H1 (cell line): ENCODE measurements around the gene SNAPC2. TPM values are rescaled to one million over a fixed set of nuclear protein-coding genes. Genes with fewer than 3 reads are reported as not detected.

Experiments
- CTCF ChIA-PET: fragments of 300-600 bp; sonication (Branson Sonifier 250); formaldehyde crosslinking; loops from one replicate; lab custom pipeline; 2021; ENCODE audit not compliant: partially characterized antibody; lab: Charles Lee
- POLR2A ChIA-PET: fragments of 300-600 bp; sonication (Branson Sonifier 250); formaldehyde crosslinking; loops from one replicate; lab custom pipeline; 2021; ENCODE audit warnings: inconsistent platforms; ENCODE audit not compliant: partially characterized antibody; lab: Charles Lee
- DNase-seq, 2 experiments: peaks; one replicate each; pipeline versions ENCODE4 v3.0.0 to v3.0.0-alpha.2; 2010 to 2022; ENCODE audit warnings: low spot score in 2 of 2, low read depth in 1 of 2, mixed read lengths in 1 of 2
- FAIRE-seq: peaks from 2 replicates; lab custom pipeline; 2011; peaks lifted over from hg19 to GRCh38; lab: Jason Lieb, UNC
- H2AFZ ChIP-seq: 2 replicates; pipeline ENCODE4 v1.8.1; 2012; ENCODE audit warnings: low read length, inconsistent platforms
- H2AK5ac ChIP-seq: 2 replicates; pipeline ENCODE4 v1.6.1; 2013; ENCODE audit warnings: low read depth, low read length
- H2BK120ac ChIP-seq: replicated peaks from 2 replicates; pipeline ENCODE3; 2013; ENCODE audit warnings: low read depth, low read length, inconsistent platforms
- H2BK12ac ChIP-seq: 2 replicates; pipeline ENCODE4 v1.6.1; 2013; ENCODE audit warnings: low read depth, low read length
- H2BK15ac ChIP-seq: 2 replicates; pipeline ENCODE4 v1.6.1; 2013; ENCODE audit warnings: low read length
- H2BK20ac ChIP-seq: 2 replicates; pipeline ENCODE4 v1.6.1; 2013; ENCODE audit warnings: low read length
- H2BK5ac ChIP-seq: 2 replicates; pipeline ENCODE4 v1.6.1; 2013; ENCODE audit warnings: low read depth, low read length
- H3K14ac ChIP-seq: 2 replicates; pipeline ENCODE4 v1.6.1; 2013; ENCODE audit warnings: inconsistent platforms; ENCODE audit not compliant: insufficient read length
- H3K18ac ChIP-seq: 2 replicates; pipeline ENCODE4 v1.6.1; 2013; ENCODE audit warnings: low read length; ENCODE audit errors: extremely low read depth
- H3K23ac ChIP-seq: 2 replicates; pipeline ENCODE4 v1.6.1; 2013; ENCODE audit warnings: inconsistent platforms; ENCODE audit not compliant: insufficient read length
- H3K23me2 ChIP-seq: 2 replicates; pipeline ENCODE4 v1.6.1; 2013; ENCODE audit warnings: low read depth, low read length
- H3K27ac ChIP-seq: 2 replicates; pipeline ENCODE4 v1.6.1; 2011; ENCODE audit warnings: low read depth, low read length, inconsistent platforms
- H3K27me3 ChIP-seq, 4 experiments: replicated peaks in 1 of 4; 1 replicate in 1 of 4; 2 replicates in 3 of 4; pipeline versions ENCODE4 v1.6.1 to v1.8.1; 2011 to 2013; ENCODE audit warnings: low read length in 3 of 4, mild to moderate bottlenecking in 3 of 4, inconsistent platforms in 2 of 4, mixed read lengths in 2 of 4, moderate library complexity in 1 of 4; ENCODE audit not compliant: control insufficient read depth in 3 of 4, insufficient read depth in 3 of 4; ENCODE audit errors: extremely low read depth in 1 of 4
- H3K36me3 ChIP-seq, 4 experiments: 2 replicates each; pipeline versions ENCODE4 v1.6.1 to v1.8.1; 2011 to 2013; ENCODE audit warnings: mild to moderate bottlenecking in 4 of 4, low read length in 3 of 4, moderate library complexity in 2 of 4, control low read depth in 1 of 4, inconsistent platforms in 1 of 4; ENCODE audit not compliant: insufficient read depth in 4 of 4, control insufficient read depth in 2 of 4
- H3K4ac ChIP-seq: replicated peaks from 2 replicates; pipeline ENCODE3; 2013; ENCODE audit warnings: low read length, low read depth, mixed read lengths, inconsistent platforms; ENCODE audit not compliant: insufficient read length
- H3K4me1 ChIP-seq, 4 experiments: replicated peaks in 1 of 4; 1 replicate in 1 of 4; 2 replicates in 3 of 4; pipeline versions ENCODE4 v1.6.1 to v1.8.1; 2011 to 2013; ENCODE audit warnings: low read length in 3 of 4, inconsistent platforms in 2 of 4, mixed read lengths in 1 of 4; ENCODE audit not compliant: insufficient read depth in 4 of 4, control insufficient read depth in 3 of 4
- H3K4me2 ChIP-seq, 2 experiments: 2 replicates each; pipeline versions ENCODE4 v1.6.1 to v1.8.1; 2011 to 2013; ENCODE audit warnings: low read depth in 2 of 2, low read length in 2 of 2, control low read depth in 1 of 2, inconsistent platforms in 1 of 2, mild to moderate bottlenecking in 1 of 2; ENCODE audit not compliant: insufficient read depth in 1 of 2
- H3K4me3 ChIP-seq, 4 experiments: fragments of 200-600, 300-600 bp in 1 of 4; sonication (generic), shearing (Covaris generic), sonication (Bioruptor Twin) in 1 of 4; 2 replicates each; pipeline versions ENCODE4 v1.5.1 to v1.8.1; 2011 to 2016; ENCODE audit warnings: low read length in 4 of 4, low read depth in 3 of 4, control low read depth in 2 of 4, inconsistent platforms in 2 of 4, mild to moderate bottlenecking in 2 of 4, mixed read lengths in 1 of 4, moderate library complexity in 1 of 4; ENCODE audit not compliant: insufficient read depth in 2 of 4; ENCODE audit errors: extremely low read depth in 1 of 4
- H3K56ac ChIP-seq: replicated peaks from 2 replicates; pipeline ENCODE3; 2013; ENCODE audit warnings: low read depth, mild to moderate bottlenecking, mixed read lengths, low read length, inconsistent platforms; ENCODE audit not compliant: insufficient read length
- H3K79me1 ChIP-seq: 2 replicates; pipeline ENCODE4 v1.6.1; 2013; ENCODE audit warnings: low read depth, low read length, control low read depth
- H3K79me2 ChIP-seq, 2 experiments: 2 replicates each; pipeline versions ENCODE4 v1.6.1 to v1.8.1; 2012 to 2013; ENCODE audit warnings: low read length in 2 of 2, mild to moderate bottlenecking in 2 of 2, inconsistent platforms in 1 of 2; ENCODE audit not compliant: insufficient read depth in 2 of 2, control insufficient read depth in 1 of 2
- H3K9ac ChIP-seq, 4 experiments: replicated peaks in 1 of 4; 1 replicate in 1 of 4; 2 replicates in 3 of 4; pipeline versions ENCODE4 v1.6.1 to v1.8.1; 2011 to 2013; ENCODE audit warnings: low read depth in 3 of 4, low read length in 3 of 4, control low read depth in 2 of 4, mild to moderate bottlenecking in 2 of 4, moderate library complexity in 2 of 4, inconsistent platforms in 1 of 4; ENCODE audit errors: extremely low read depth in 1 of 4
- H3K9me3 ChIP-seq, 2 experiments: 2 replicates each; pipeline versions ENCODE4 v1.6.1 to v1.8.1; 2012 to 2013; ENCODE audit warnings: mild to moderate bottlenecking in 2 of 2, moderate library complexity in 2 of 2, control low read depth in 1 of 2, inconsistent platforms in 1 of 2, low read depth in 1 of 2, low read length in 1 of 2, mixed read lengths in 1 of 2; ENCODE audit not compliant: insufficient read depth in 2 of 2
- H4K20me1 ChIP-seq, 2 experiments: replicated peaks in 1 of 2; 2 replicates each; pipeline versions ENCODE3 to v1.8.1; 2011 to 2013; ENCODE audit warnings: inconsistent platforms in 2 of 2, low read length in 2 of 2, mild to moderate bottlenecking in 1 of 2; ENCODE audit not compliant: insufficient read depth in 2 of 2, control insufficient read depth in 1 of 2
- H4K5ac ChIP-seq: 2 replicates; pipeline ENCODE4 v1.6.1; 2013; ENCODE audit warnings: low read length, low read depth, mixed read lengths, inconsistent platforms; ENCODE audit not compliant: insufficient read length
- H4K8ac ChIP-seq: 2 replicates; pipeline ENCODE4 v1.8.0; 2013; ENCODE audit warnings: mild to moderate bottlenecking, moderate library complexity, low read length, inconsistent platforms; ENCODE audit not compliant: insufficient read depth; ENCODE audit errors: extremely low read depth
- H4K91ac ChIP-seq: replicated peaks from 2 replicates; pipeline ENCODE3; 2013; ENCODE audit warnings: low read length, mixed read lengths, inconsistent platforms; ENCODE audit not compliant: insufficient read length
- BACH1 ChIP-seq: IDR thresholded peaks from 2 replicates; pipeline ENCODE4 v1.6.1; 2012; ENCODE audit warnings: low read length, improper control_type of control experiment
- CEBPB ChIP-seq: IDR thresholded peaks from 2 replicates; pipeline ENCODE4 v1.6.1; 2012; ENCODE audit warnings: low read depth, low read length
- HDAC6 ChIP-seq: IDR thresholded peaks from one replicate; pipeline ENCODE4 v1.7.1; 2012; ENCODE audit warnings: low read depth, mild to moderate bottlenecking, inconsistent platforms, low read length, moderate library complexity
- NRF1 ChIP-seq: IDR thresholded peaks from 2 replicates; pipeline ENCODE4 v1.6.1; 2011; ENCODE audit warnings: mild to moderate bottlenecking, low read depth, low read length, improper control_type of control experiment
- POLR2A ChIP-seq, 2 experiments: IDR thresholded peaks; 1 replicate in 1 of 2; 2 replicates in 1 of 2; pipeline ENCODE4 v1.6.1; 2011; ENCODE audit warnings: low read depth in 2 of 2, low read length in 2 of 2, mild to moderate bottlenecking in 2 of 2; ENCODE audit errors: control extremely low read depth in 1 of 2
- RBBP5 ChIP-seq: IDR thresholded peaks from 2 replicates; pipeline ENCODE4 v1.7.1; 2012; ENCODE audit warnings: low read depth, mild to moderate bottlenecking, inconsistent platforms, low read length, moderate library complexity, borderline replicate concordance
- RFX5 ChIP-seq: IDR thresholded peaks from 2 replicates; pipeline ENCODE4 v1.6.1; 2011; ENCODE audit warnings: low read depth, low read length, improper control_type of control experiment, borderline replicate concordance
- RNF2 ChIP-seq: fragments of 200-900, 300-1000 bp; sonication (generic); IDR thresholded peaks from 2 replicates; pipeline ENCODE4 v1.7.1; 2016; ENCODE audit warnings: borderline replicate concordance, low read depth, mild to moderate bottlenecking, antibody characterized with exemption, low read length; ENCODE audit not compliant: poor library complexity, severe bottlenecking; ENCODE audit errors: missing control alignments
- SP2 ChIP-seq: IDR thresholded peaks from 2 replicates; pipeline ENCODE4 v1.6.1; 2012; ENCODE audit warnings: mild to moderate bottlenecking, low read length, inconsistent platforms
- TBP ChIP-seq: IDR thresholded peaks from 2 replicates; pipeline ENCODE4 v1.6.1; 2011; ENCODE audit warnings: low read depth, low read length, improper control_type of control experiment
- WGBS, 2 experiments: shearing (Covaris generic) in 1 of 2; methylation state at CpG; one replicate each; pipeline versions ENCODE4 v1.1.6 to v1.1.7; 2013 to 2015; ENCODE audit warnings: low lambda C conversion rate in 2 of 2, mixed read lengths in 2 of 2, inconsistent platforms in 1 of 2, low coverage in 1 of 2, missing lambda C conversion rate in 1 of 2; ENCODE audit not compliant: insufficient replicate concordance in 2 of 2, insufficient coverage in 1 of 2, insufficient read length in 1 of 2; ENCODE audit errors: extremely low coverage in 1 of 2, missing lambda C conversion rate in 1 of 2; 5-methylcytosine and 5-hydroxymethylcytosine counted together
- polyA plus RNA-seq, 7 experiments: library from polyadenylated mRNA; depleted of rRNA in 3 of 7; stranded (reverse) in 5 of 7; unstranded in 2 of 7; fragments of >200 nt in 5 of 7; fragments of 200-250 nt in 2 of 7; gene quantifications; 1 replicate in 5 of 7; 2 replicates in 1 of 7; 4 replicates in 1 of 7; pipeline versions ENCODE4 v1.2.1 to v1.2.3, GENCODE V29; 2011 to 2013; ENCODE audit warnings: missing spikeins in 2 of 7, mixed read lengths in 2 of 7
- total RNA-seq: library from RNA; stranded (reverse); fragmentation: NEBNext Ultra II Directional; extraction: Animal tissue kit (Norgen Biotek cat#: 25700); gene quantifications from 2 replicates; pipeline ENCODE4 v1.2.1, GENCODE V29; 2021

The SNAPC2 gene
- total and polyA plus RNA-seq, 2 of the 8 experiments (the other 6 are each of a cell fraction or from before 2014, with no cell fraction given): 18.2 to 20.3 TPM

GRCh38 chr19:7885818-7886217 lies 34.3 kb upstream of the SNAPC2 start:
- H3K4me2 ChIP-seq: no peak overlapping the region

More at GRCh38 chr19:7885818-7886217, 34.3 kb upstream of the SNAPC2 start:
- TF ChIP-seq POLR2A (IDR thresholded peaks at IDR 0.05; ENCODE audit: control extremely low read depth in 1 of 2, low read depth in 2 of 2, low read length in 2 of 2) (no peak), RFX5 (no peak), HDAC6 (no peak), RBBP5 (no peak), BACH1 (no peak), NRF1 (no peak), TBP (no peak), SP2 (no peak), CEBPB (no peak), RNF2 (no peak)
- WGBS, 2 experiments: 94% methylated on average over 8 of the region's 8 CpGs; no CpG with 5 or more reads in 1 of the 2 experiments
- H3K4me1 ChIP-seq: peaks cover 0 to 7% (median 5%) of the 10 kb centered on the region in 4 experiments; a peak in 4 of 7 replicates
- no peaks in the 10 kb centered on the region for H3K9me3 ChIP-seq
- H4K8ac ChIP-seq: no peak overlapping the region
- H3K4ac ChIP-seq: no peak overlapping the region
- H2BK15ac ChIP-seq: no peak overlapping the region
- H3K36me3 ChIP-seq: no peaks in the 10 kb centered on the region
- H2BK5ac ChIP-seq: no peak overlapping the region
- H3K79me1 ChIP-seq: no peaks in the 10 kb centered on the region
- H3K9ac ChIP-seq: no peak overlapping the region
- no peak overlapping the region for H3K18ac ChIP-seq
- no peak overlapping the region for H4K5ac ChIP-seq
- DNase-seq (no peak), FAIRE-seq (no peak)
- H3K14ac ChIP-seq: no peak overlapping the region
- H3K23ac ChIP-seq: no peak overlapping the region
- peaks cover 6% of the 10 kb centered on the region; the same call in 1 of the 2 replicates for H3K23me2 ChIP-seq
- no peaks in the 10 kb centered on the region for H3K79me2 ChIP-seq
- no peak overlapping the region for H3K27ac ChIP-seq
- H3K56ac ChIP-seq: no peak overlapping the region
- no peak overlapping the region for H2AK5ac ChIP-seq
- no peak overlapping the region for H2BK20ac ChIP-seq
- no peak overlapping the region for H3K4me3 ChIP-seq
- H2BK12ac ChIP-seq: no peak overlapping the region
- H4K20me1 ChIP-seq: no peaks in the 10 kb centered on the region
- ChIA-PET CTCF (interaction anchor here (0.8 to 2.0 kb wide), 8 partner anchors 11 to 23 kb away, joined by 3 to 5 read pairs (median 4); no protein-coding TSS in a partner anchor), POLR2A (interaction anchor here (0.6 to 1.2 kb wide), 5 partner anchors 14 to 43 kb away, joined by 3 to 4 read pairs (median 3); partner anchors contain the start of gene MAP2K7)
- no peak overlapping the region for H4K91ac ChIP-seq
- H3K27me3 ChIP-seq: peaks cover 0 to 4% (median 3%) of the 10 kb centered on the region in 4 experiments; a peak in 4 of 7 replicates
- H2BK120ac ChIP-seq: no peak overlapping the region
- H2AFZ ChIP-seq: no peak overlapping the region
